HG03064 (cell line): ENCODE measurements around the gene SEMA3B.
A peak's percentile ranks its signal among the peaks of the same experiment; 100 is the strongest.
"Not testable (repeated sequence)": the region's sequence is repeated elsewhere in the genome, so short reads cannot be mapped to it uniquely, and the experiment has no call there.

Experiments used
- ATAC-seq: cut with Tn5 transposase; IDR thresholded peaks from one replicate; pipeline ENCODE4 v1.9.1; 2021; ENCODE audit warnings: low read depth; ENCODE audit not compliant: unreplicated experiment

SEMA3B gene

GRCh38 chr3:50268703-50269451, at the start of gene SEMA3B:
Gene SEMA3B (plus strand): TSS chr3:50269147. CDS start chr3:50269241, 94 bp downstream.
- no peak for ATAC-seq

DNA sequence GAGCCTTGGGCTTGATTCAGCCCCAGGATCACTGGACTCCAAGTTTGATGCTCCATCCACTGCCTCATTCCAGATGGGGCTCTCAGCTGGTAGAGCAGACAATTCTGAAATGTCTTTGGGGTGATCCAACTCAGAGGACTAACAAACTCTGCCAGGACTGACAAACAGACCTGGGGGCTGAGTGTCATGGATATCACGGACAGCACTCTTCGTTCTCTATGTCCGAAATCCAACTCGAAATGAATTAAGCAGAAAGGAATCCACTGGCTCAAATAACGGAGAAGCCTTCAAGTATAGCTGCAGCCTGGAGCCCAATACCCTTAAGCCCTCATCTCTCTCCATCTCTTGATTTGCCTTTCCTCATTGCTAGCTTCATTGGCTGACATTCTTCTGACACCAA, 49.7 kb upstream of the SEMA3B start:
- ATAC-seq = no peak

DNA sequence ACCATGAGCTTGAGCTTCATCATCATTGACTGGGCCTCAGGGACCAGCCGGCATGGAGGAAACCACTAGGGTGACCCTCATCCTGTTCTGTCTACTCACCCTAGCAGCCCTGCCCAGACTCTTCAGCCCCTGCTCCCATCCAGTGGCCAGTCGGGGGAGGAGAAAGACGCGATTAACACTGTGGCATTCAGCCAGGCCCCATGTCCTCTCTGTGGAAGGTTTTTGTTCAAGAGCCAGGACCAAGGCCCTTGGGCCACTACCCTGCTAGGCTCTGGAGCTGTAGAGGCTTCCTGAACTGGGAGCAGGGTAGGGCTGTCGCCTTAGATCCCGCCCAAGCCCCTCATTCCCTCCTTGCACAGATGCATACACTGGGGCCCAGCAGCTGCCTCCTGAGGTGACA, 48.8 kb upstream of the SEMA3B start:
- ATAC-seq = no peak

DNA sequence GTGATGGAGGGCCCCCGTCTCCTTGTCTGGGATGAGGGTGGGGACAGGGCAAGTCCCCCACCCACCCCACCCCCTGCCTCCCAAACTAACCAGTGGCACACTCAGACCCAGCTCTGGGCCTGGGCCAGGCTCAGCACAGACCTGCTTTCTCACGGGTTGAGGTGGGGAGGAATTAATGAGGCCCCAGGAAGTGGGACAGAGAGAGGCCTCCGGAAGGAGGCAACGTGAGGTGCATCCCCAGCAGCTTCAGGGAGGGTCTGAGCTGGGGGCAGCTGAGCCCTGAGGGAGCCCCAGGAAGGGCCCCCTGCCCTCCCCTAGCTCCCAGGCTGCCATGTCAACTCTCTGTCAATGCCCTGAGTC, 47.9 kb upstream of the SEMA3B start:
- ATAC-seq = no peak

DNA sequence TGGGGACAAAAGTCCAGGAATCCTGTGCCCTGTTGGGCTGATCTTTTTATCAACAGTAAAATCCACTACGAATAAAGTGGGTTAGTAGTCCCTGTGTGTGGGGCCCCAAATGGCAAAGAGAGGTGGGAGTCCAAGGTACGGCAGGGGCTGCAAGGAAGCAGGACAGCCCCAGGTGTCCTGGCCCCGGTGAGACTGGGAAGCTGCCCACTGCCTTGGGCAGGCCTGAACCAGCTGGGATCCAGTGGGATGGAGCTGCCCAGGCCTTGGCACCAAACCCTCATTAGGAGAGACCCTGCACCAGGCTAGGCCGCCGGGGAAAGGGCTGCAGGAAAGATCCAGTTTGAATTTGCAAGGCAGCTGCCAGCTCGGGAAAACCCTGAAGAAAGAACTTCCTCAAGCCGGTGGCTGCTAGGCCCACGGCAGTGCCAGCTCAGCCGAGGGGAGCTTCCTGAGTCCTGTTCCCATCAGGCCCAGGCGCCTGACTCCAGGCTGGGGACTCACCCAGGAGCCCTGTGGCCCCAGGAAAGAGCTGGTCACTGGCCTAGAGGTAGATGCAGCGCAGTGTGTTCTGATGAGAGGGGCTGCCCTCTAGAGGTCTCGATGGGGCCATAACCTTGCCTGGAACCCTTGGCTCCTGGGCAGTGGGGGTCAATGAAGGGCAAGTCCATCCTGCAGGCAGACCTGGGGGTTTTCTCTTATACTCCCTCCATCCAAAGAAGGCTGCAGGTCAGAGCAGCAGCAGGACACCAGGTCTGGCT, 47.4 kb upstream of the SEMA3B start:
- no peak for ATAC-seq

GRCh38 chr3:50222169-50222528, 46.8 kb upstream of the SEMA3B start:
- ATAC-seq = no peak

DNA sequence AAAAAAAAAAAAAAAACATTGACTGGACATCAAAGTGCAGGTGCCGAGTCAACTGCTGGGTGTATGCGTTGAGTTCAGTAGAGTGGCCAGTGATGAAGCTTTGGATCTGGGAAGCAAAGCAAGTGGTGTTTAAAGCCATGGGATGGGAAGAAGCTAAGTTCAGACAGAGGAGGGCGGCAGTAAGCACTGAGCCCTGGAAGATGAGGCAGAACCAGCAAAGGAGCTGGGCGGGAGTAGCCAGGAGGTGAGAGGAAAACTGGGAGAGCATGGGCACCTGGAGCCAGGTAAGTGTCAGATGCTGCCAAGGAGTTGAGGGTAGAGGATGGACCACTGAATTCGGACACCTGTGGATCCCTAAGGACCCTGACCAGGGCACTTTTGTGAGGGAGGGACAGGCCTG, 44.3 kb upstream of the SEMA3B start:
- ATAC-seq = no peak

DNA sequence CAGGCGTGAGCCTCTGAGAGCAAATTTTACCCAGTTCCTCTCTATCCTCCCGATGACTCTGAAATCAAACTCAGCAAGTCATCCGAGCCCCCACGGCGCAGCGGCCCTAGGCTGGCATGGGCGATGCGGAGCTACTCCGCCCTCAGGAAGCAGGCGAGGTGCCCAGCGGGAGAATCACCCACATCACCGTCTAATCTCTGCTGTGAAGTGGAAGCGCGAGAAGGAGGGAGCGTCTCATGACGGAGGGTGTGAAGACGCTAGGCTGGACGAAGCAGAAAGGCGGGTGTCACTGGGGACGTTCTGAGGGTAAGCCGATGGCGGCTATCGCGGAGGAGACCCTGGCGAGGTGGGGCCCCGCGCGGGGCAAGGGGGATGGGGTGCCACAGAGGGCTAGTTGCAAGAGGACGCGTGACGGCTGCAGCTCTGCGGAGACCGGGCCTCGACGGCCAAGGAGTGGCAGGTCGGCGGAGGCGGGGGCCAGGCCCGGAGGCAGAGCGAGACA, 42.0 kb upstream of the SEMA3B start:
- peak; percentile 3 for ATAC-seq

- ATAC-seq = peak; percentile 59
Measured at GRCh38 chr3:50227390-50228183, 41.4 kb upstream of the SEMA3B start.

DNA sequence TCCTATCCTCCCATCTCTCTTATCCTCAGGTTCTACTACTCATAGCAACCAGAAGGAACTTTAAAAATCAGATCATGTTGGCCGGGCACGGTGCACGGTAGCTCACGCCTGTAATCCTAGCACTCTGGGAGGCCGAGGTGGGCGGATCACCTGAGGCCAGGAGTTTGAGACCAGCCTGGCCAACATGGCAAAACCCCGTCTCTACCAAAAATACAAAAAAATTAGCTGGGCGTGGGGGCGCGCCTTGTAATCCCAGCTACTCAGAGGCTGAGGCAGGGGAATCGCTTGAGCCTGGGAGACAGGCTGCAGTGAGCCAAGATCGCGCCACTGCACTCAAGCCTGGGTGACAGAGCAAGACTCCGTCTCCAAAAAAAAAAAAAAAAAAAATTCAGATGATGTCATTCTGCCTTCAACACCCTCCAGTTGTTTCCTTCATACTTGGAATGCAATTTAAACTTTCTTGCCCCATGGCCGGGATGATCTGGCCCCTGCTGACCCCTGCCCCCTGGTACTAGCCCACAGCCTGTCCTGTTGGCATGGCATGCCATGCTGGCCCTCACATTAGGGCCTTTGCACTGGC, 40.7 kb upstream of the SEMA3B start:
- not testable (repeated sequence) for ATAC-seq

DNA sequence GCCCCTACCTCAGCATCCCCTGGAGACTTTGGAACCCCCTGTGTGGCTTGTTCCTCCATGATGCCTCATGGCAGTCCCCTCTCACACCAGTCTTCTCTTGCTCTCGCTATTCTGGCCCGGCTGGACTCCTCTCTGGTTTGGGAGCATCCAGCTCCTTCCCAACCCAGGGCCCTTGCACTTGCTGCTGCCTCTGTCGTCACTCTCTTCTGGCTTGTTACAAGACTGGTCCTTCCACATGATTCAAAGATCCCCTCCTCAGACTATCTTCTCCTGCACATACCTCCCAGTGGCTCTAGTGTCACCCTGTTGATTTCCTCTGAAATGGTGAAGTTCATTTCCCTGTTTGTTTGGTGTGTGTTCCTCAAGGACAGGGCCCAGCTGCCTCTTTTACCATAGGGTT, 39.5 kb upstream of the SEMA3B start:
- ATAC-seq = no peak

GRCh38 chr3:50230104-50230793, 38.7 kb upstream of the SEMA3B start:
- ATAC-seq = no peak

DNA sequence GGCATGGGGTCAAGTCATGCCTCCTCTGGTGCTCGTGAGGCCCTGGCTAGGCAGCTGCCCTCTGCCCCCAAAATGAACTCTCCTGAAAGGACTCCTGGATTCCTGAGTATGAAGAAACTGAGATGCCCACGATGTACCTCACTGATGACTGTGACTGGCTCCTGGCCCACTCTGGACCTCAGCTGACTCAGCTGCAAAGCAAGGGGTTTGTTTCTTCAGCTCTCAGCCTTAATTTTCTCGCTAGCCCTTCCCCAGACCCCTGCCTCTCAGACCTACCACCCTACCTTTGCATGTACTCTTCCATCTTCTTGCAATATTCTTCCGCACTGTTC, 38.2 kb upstream of the SEMA3B start:
- no peak for ATAC-seq

- ATAC-seq = no peak
Measured at GRCh38 chr3:50231581-50231980, 37.4 kb upstream of the SEMA3B start.

DNA sequence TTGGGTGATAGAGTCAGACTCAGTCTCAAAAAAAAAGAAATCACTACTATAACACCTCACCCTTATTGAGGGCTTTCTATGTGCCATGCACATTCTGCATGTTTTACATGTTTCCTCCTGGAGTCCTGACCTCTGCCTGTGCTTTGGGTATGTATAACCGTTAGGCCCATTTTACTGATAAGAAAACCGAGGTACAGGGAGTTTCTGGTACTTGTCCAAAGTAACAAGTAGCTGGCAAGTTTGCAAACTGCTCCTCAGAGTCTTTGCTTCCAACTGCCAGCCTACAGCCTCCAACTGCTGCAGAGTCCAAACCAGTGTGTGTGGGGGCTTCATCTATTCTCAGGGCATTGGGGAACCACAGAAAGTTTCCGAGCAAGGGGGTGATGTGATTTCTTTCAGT, 36.6 kb upstream of the SEMA3B start:
- no peak for ATAC-seq

DNA sequence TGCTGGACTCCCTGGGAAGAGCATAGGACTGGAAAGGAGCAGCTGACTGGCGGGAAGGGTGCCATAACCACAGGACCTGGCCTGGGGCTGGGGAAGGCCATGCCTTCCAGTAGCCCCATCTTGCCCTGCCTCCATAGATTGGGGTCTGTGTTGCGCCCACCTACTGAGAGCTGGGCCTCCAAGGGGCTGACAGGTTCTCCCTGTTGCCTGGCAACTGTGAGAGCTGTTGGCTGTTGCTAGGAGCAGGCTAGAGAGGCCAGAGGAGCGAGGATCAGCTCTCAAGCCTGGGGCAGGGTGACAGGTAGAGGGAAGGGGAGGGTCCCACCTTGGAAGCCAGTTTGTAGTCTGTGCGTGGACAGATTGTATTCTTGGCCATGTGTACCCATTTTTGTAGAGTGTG, 35.8 kb upstream of the SEMA3B start:
- ATAC-seq = no peak

- peak; percentile 90 for ATAC-seq
Measured at GRCh38 chr3:50235716-50236483, 33.0 kb upstream of the SEMA3B start, which contains the start of gene GNAI2. Gene GNAI2 (plus strand): TSS chr3:50236204. CDS start chr3:50236336, 132 bp downstream.

GRCh38 chr3:50236484-50237132, 32.3 kb upstream of the SEMA3B start:
- ATAC-seq = no peak

DNA sequence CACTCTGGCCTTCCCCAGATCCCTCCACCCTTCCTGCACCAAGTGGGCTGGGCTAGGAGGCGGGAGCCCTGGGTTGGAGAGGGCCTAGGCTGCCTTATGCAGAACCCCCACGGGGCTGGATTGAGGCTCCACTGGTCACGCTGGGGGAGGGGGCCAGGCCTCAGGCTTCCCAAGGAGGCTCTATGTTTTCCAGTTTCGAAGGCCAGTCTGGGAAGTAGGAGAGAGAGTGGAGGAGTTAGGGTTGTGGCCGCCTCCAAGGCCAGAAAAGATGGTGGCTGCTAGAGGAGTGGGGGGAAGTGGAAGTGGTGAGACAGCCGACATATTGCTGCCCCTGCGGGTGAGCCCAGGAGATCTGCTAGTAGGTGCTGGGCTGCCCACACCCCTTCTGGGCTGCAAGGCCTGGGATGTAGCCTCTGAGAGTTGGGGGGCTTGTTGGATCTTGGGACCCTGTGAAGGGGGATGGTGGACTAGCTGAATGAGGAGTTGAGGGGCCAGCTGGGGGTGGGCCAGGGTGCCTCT, 31.8 kb upstream of the SEMA3B start:
- no peak for ATAC-seq
